Neural cell (in vitro differentiated cells): ENCODE results near the gene EHD4.

Experiments
- CTCF ChIP-seq: fragments of 450-650 bp; IDR thresholded peaks from 2 replicates; pipeline ENCODE4 v1.5.1; 2014; ENCODE audit warnings: antibody characterized with exemption, mild to moderate bottlenecking, moderate library complexity; ENCODE audit not compliant: poor library complexity, severe bottlenecking
- EZH2 ChIP-seq: fragments of 200-600, 300-800 bp; shearing (Covaris generic), sonication (generic); IDR thresholded peaks from 2 replicates; pipeline ENCODE4 v1.6.1; 2014; ENCODE audit warnings: antibody characterized with exemption, low read length, borderline replicate concordance, mild to moderate bottlenecking; ENCODE audit not compliant: insufficient read depth, poor library complexity, severe bottlenecking
- REST ChIP-seq: IDR thresholded peaks from 2 replicates; pipeline ENCODE4 v1.6.1; 2012; ENCODE audit warnings: borderline replicate concordance
- SMC3 ChIP-seq: fragments of 450-650 bp; conservative IDR thresholded peaks from 2 replicates; pipeline ENCODE4 v1.6.1; 2014; ENCODE audit warnings: antibody characterized with exemption, mild to moderate bottlenecking, moderate library complexity; ENCODE audit not compliant: poor library complexity

GRCh38 chr15:41940441-41940857, 31.9 kb downstream of the EHD4 start:
- no peak for TF ChIP-seq EZH2
- TF ChIP-seq CTCF, result no peak
- no peak for TF ChIP-seq SMC3
- TF ChIP-seq REST, result no peak
